Activated CD4-positive, alpha-beta T cell treated with anti-CD3 and anti-CD28 coated beads, Interleukin-10, Interleukin-2, amounts not matched to agents 100 ng/mL and 50 ng/mL, durations not matched to agents 16 hours and 8 hours (primary cell): ENCODE data around the gene RTN4RL1.
A peak's percentile ranks its signal among the peaks of the same experiment; 100 is the strongest.
"Not testable (repeated sequence)": the region's sequence is repeated elsewhere in the genome, so short reads cannot be mapped to it uniquely, and the experiment has no call there.

Experiments used
- DNase-seq: peaks from one replicate; pipeline ENCODE4 v3.0.0-alpha.2; 2020

The RTN4RL1 gene

GRCh38 chr17:1913702-1914101 lies 111.4 kb downstream of the RTN4RL1 start:
- no peak for DNase-seq

- no peak for DNase-seq
Observed at GRCh38 chr17:1912146-1912545, 113.0 kb downstream of the RTN4RL1 start.

- no peak for DNase-seq
Observed at GRCh38 chr17:1909985-1910384, 115.1 kb downstream of the RTN4RL1 start.

GRCh38 chr17:1908699-1909309 lies 116.3 kb downstream of the RTN4RL1 start:
- DNase-seq = peak; percentile 53

GRCh38 chr17:1907909-1908698 lies 117.0 kb downstream of the RTN4RL1 start:
- DNase-seq = no peak

- DNase-seq = no peak
Observed at GRCh38 chr17:1907216-1907631, 117.9 kb downstream of the RTN4RL1 start.

GRCh38 chr17:1906662-1907101 lies 118.5 kb downstream of the RTN4RL1 start:
- DNase-seq = no peak

GRCh38 chr17:1905190-1905913 lies 119.8 kb downstream of the RTN4RL1 start:
- no peak for DNase-seq

GRCh38 chr17:1904273-1905182 lies 120.6 kb downstream of the RTN4RL1 start:
- DNase-seq = no peak

- DNase-seq = no peak
Observed at GRCh38 chr17:1899403-1900000, 125.6 kb downstream of the RTN4RL1 start.

GRCh38 chr17:1898872-1899271 lies 126.3 kb downstream of the RTN4RL1 start:
- no peak for DNase-seq

GRCh38 chr17:1898332-1898731 lies 126.8 kb downstream of the RTN4RL1 start:
- no peak for DNase-seq

GRCh38 chr17:1897105-1897656 lies 128.0 kb downstream of the RTN4RL1 start:
- no peak for DNase-seq

- DNase-seq = peak; percentile 13
Observed at GRCh38 chr17:1896243-1897104, 128.7 kb downstream of the RTN4RL1 start.

- not testable (repeated sequence) for DNase-seq
Observed at GRCh38 chr17:1895479-1895878, 129.7 kb downstream of the RTN4RL1 start.

GRCh38 chr17:1894753-1895339 lies 130.3 kb downstream of the RTN4RL1 start:
- DNase-seq = no peak

GRCh38 chr17:1890758-1891450 lies 134.2 kb downstream of the RTN4RL1 start:
- peak; percentile 27 for DNase-seq

- DNase-seq = no peak
Observed at GRCh38 chr17:1888741-1889140, 136.4 kb downstream of the RTN4RL1 start.
